NB4 (cell line): ENCODE data around the gene MAN2A1.

ENCODE experiments used
- POLR2A ChIP-seq: IDR thresholded peaks from 2 replicates; pipeline ENCODE4 v1.6.1; 2011; ENCODE audit warnings: mild to moderate bottlenecking; ENCODE audit not compliant: insufficient read length; ENCODE audit errors: extremely low read depth
- TF ChIP-seq, protein P1 (sequence below): IDR thresholded peaks from one replicate; pipeline ENCODE4 v1.5.1; 2012; ENCODE audit warnings: low read depth, low read length

DNA sequence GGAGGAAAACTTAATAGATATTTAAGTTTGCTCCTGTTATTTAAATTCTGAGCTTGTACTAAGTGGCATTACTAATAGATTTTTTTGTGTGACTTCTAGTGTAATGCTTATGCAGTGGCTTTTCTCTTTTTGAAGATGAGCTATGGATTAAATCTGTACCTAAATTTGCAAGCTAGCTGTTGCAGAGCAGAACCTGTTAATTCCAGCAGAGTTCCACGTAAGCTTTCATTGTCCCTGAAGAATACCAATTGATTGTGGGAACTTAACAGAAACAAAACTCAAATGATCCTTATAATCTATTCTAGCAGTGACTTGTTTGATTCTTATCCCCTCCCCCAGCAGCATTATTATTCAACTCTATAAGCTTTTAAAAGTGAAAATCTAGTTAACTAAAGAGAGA, 51.7 kb downstream of the MAN2A1 start:
- TF ChIP-seq, protein P1, sequence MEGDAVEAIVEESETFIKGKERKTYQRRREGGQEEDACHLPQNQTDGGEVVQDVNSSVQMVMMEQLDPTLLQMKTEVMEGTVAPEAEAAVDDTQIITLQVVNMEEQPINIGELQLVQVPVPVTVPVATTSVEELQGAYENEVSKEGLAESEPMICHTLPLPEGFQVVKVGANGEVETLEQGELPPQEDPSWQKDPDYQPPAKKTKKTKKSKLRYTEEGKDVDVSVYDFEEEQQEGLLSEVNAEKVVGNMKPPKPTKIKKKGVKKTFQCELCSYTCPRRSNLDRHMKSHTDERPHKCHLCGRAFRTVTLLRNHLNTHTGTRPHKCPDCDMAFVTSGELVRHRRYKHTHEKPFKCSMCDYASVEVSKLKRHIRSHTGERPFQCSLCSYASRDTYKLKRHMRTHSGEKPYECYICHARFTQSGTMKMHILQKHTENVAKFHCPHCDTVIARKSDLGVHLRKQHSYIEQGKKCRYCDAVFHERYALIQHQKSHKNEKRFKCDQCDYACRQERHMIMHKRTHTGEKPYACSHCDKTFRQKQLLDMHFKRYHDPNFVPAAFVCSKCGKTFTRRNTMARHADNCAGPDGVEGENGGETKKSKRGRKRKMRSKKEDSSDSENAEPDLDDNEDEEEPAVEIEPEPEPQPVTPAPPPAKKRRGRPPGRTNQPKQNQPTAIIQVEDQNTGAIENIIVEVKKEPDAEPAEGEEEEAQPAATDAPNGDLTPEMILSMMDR: no peak
- no peak for TF ChIP-seq POLR2A
